HG02642 (cell line): Measurements from ENCODE around the gene USP9Y.

Experiments used
- ATAC-seq: cut with Tn5 transposase; IDR thresholded peaks from one replicate; pipeline ENCODE4 v1.9.1; 2021; ENCODE audit warnings: mild to moderate bottlenecking; ENCODE audit not compliant: unreplicated experiment, poor library complexity

The USP9Y gene

DNA sequence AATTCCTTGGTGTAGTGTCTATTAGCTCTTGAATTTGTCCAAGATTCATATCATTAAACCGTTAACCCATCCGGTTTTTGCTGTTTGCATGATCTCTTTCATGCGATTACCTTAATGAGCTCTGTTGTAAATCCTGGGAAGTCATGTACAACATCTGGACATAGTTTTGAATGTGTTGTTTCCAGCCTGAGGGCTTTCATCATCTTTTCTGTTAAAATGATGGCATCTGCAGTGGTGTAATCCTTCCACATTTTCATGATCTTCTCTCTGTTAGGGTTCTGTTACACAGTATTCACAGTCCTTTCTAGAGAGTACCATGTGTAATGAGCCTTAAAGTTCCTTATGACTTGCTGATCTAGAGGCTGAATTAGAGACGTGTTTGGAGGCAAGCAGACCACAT is 64.9 kb downstream of the USP9Y start:
- no peak for ATAC-seq

DNA sequence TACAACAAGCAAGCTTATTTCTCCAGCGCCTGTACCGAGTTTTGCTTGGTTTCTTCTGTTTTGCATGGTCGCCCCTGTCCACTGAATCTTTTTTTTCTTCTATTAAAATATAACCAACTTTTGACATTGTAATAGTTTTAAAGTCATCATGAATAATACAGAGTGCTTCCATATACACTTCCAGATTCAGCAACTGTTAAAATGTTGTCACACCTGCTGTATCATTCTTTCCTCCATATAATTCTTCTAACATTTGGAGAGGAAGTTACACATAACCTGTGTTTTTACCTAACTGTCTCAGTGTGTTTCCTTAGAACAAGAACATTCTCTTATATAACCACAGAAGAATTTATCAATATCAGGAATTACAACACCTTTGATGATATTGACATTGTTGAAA is 83.5 kb downstream of the USP9Y start:
- no peak for ATAC-seq

DNA sequence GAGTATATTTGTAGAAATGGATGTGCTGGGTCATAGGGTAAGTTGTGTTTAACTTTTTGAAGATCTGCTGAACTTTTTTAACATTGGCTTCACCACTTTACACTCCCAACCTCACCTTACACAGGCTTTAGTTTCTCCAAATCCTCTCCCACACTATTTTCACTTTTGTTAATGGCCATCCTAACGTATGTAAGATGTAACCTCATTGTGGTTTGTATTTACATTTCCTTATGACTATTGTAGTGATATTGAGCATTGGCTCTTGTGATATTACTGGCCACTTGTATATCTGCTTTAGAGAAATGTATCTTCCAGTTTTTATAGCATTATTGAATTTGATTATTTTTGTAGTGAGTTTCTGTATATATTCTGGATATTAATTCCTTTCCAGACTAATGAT is 93.0 kb downstream of the USP9Y start:
- no peak for ATAC-seq

DNA sequence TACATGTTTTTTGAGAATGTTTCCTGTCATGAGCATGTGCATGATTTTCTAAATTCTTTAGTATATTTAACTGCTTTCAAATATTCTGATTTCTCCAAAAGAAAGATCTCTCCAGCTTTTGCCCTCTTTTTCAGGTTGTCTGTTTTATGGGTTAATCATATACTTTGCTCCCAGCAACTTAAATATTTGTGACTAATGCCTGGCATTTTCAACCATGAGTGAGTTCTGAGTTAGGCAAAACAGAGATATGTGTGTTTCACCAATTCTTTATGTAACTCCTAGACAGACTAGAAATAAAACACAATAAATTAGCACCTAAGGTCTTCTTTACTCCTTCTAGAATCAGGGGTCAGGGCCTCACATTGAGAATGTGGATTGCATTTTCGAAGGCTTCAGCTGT is 107.0 kb downstream of the USP9Y start:
- ATAC-seq, result no peak

- ATAC-seq, result no peak
These were observed 108.0 kb downstream of the USP9Y start for GRCh38 chrY:12809034-12809433.

DNA sequence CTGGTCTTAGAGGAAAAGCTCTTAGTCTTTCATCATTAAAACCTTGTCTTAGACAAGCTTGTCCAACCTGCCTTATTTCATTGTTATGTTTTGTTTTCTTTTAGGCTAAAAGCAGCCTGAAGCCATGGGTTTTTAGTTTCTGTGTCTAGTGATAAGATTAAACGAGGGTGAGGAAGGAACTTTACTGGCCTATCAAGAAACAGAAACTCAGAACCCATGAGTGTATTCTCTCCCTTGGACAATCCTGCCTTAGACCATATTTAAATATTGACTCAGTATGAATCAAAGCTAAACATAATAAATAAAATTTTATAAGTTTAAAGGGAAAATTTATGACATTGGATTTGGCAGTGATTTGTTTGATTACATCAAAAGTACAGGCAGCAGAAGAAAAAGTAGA is 122.4 kb downstream of the USP9Y start:
- ATAC-seq, result no peak

DNA sequence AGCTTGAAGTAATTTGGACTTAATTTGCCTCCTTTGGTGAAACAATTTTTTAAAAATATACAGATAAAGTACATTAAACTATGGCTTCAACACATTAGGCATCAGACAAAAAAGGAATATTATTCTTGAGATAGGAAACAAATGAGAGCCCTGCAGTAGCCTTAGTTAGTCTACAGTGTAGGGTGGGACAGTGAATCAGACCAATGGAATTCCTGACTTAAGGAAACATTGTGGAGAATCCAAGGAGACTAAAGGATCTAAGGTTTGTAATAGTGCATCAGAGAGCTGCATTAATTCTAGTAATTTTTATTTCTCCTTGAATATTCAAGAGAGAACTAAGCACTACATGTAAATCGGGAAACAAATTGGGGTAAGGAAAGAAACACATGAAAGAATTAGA is 125.8 kb downstream of the USP9Y start:
- ATAC-seq, result no peak

DNA sequence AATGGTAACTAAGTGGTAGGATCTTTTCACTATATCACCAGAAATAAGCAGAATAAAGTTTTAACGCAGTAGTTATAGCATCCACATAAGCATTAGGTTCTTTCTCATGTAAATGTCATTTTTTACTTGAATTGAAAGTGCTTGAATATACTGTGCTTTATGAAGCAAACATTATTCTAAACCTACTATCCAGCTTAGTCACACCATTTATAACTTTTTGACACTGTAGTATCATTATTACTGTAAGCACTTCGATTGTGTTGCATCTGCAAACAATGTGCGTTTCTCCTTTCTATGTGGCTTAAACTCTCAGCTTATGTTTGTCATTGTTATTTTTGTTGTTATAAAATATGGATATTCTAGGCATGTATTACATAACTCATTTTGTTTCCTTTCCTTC is 132.3 kb downstream of the USP9Y start:
- ATAC-seq, result no peak

GRCh38 chrY:12837550-12837949 is 136.5 kb downstream of the USP9Y start:
- no peak for ATAC-seq

DNA sequence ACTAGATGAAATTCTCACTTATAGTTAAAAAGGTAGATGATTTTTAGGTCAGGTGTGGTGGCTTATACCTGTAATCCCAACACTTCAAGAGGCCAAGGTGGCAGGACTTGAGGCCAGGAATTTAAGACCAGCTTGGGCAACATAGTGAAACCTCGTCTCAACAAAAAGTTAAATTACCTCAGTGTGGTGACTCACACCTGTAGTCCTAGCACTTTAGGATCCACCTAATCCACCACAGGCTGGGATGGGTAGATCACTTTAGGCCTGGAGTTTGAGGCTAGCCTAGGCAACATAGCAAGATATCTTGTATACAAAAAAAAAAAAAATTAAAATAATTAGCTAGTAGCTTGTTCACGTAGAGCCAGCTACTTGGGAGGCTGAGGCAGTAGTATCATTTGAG is 140.3 kb downstream of the USP9Y start:
- no peak for ATAC-seq

DNA sequence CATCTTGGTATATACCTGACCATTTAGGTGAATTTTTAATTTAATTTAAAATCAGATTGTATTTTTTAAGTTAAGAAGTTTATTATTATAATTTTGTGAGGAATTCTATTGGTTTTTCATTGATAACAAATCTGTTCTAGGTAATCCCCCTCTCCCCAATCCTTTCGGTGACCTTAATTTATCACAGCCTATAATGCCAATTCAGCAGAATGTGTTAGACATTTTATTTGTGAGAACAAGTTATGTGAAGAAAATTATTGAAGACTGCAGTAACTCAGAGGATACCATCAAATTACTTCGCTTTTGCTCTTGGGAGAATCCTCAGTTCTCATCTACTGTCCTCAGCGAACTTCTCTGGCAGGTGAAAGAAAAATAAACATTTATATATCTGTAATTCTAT is 145.8 kb downstream of the USP9Y start:
- no peak for ATAC-seq

GRCh38 chrY:12855791-12856275 is 154.8 kb downstream of the USP9Y start:
- ATAC-seq, result no peak

- no peak for ATAC-seq
These were observed 166.9 kb downstream of the USP9Y start for GRCh38 chrY:12867960-12868359.

DNA sequence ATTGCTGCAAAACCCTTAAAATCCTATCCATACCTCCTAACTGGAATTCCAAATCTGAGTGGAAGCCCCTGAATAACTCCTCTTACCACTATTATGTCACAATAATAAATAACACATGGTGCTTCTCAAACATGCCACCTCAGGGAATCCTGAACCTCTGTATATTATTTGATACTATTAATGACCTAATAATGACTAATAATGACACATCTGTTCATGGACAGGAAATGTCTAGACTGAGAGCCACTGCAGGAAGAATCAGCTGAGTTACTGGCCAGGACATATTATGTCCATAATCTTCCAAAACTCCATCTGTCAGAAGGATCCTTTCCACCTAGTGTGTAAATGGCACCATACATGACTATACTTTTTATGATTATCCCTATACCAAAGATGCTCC is 195.9 kb downstream of the USP9Y start:
- ATAC-seq, result no peak

DNA sequence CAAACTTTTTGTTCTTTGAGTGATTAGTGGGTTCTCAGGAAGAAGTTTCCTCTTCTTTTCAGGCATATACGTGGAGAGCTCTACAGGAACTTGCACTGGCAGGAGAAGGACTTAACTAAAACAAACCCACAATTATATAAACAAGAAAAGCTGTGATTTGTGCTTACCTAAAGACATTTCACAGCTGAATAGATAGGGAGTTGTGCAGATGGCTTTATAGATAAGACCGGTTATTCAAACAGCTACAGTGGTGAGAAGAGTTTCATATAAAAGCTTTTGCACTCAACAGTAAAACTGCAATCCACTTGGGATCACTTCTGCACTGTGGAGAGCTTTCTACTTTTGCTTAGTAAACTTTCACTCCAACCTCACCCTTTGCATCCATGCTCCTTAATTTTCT is 197.6 kb downstream of the USP9Y start:
- ATAC-seq, result no peak

- ATAC-seq, result peak; percentile 90
These were observed 203.8 kb downstream of the USP9Y start, which contains the start of gene DDX3Y for GRCh38 chrY:12904618-12905516. Gene DDX3Y, plus strand, starts transcription at chrY:12904868. Its CDS starts 69 bp downstream, at chrY:12904937.

GRCh38 chrY:12905517-12905872 is 204.5 kb downstream of the USP9Y start:
- ATAC-seq, result peak; percentile 45

DNA sequence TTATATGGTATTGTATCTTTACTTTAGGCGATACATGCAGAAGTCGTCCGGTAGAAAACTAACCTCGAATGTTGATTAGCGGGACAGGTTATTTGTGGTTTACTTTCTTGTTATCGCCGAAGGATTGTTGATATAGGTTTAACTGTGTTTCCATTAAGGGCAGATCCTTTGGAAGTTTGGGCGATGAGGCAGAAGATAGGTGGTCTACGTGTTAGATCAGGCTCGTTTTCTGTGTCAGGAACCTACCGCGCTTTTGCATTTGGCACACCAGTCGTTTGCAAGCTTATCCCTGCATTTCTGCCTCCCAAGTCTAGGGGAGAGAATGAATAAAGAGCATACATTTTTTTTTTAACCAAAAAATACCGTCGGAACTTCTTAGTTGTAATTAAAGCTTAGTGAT is 204.9 kb downstream of the USP9Y start:
- no peak for ATAC-seq
